ENCODE data around the gene PI4KB.
"Not testable (repeated sequence)": the region's sequence is repeated elsewhere in the genome, so short reads cannot be mapped to it uniquely, and the experiment has no call there.

The PI4KB gene

GRCh38 chr1:151286619-151287340 lies 40.4 kb downstream of the PI4KB start:
- no peak for DNase-seq (ENCODE audit: low spot score in 2 of 2)
- H3K36me3 ChIP-seq (replicated peaks): peaks cover 60% of the 10 kb centered on the region
- no peaks in the 10 kb centered on the region for H3K9me3 ChIP-seq
- in situ Hi-C loops (cut with MboI; ENCODE audit: low sequenced_read_pairs): no loop called here
- H3K4me3 ChIP-seq: no peak overlapping the region
- peaks cover 4% of the 10 kb centered on the region; the same call in 1 of the 2 replicates for H3K4me1 ChIP-seq
- no peaks in the 10 kb centered on the region for H3K27me3 ChIP-seq (ENCODE audit: low read depth)

DNA sequence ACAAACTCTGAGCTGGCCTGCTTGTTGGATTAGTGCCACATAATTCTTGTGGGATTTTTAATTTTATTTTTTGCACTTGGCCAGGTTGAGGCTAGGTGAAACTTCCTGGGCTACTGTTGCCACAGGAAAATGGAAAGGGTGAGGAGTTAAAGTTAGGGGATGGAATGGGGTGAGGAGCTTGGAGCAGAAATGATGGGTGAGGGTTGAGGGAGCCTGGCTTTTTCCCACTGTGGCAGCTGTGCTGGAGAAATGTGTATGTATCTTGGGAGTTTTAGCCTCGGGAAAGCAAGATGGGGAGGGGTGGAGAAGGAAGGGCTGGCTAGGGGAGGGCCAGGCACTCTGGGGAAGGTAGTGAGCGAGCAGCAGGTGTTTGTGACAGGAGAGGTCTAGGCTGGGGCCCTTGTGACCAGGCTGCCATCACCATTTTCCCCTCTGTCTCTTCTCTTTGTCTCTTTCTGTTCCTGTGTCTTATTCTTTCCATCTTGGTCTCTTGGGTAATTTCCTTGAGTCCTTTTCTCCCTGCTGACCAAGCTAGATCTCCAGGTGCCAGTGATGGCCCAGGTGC lies 43.1 kb downstream of the PI4KB start:
- in situ Hi-C loops (cut with MboI; ENCODE audit: low sequenced_read_pairs): no loop called here
- H3K36me3 ChIP-seq (replicated peaks): peaks cover 38% of the 10 kb centered on the region
- H3K4me1 ChIP-seq: peaks cover 8% of the 10 kb centered on the region
- peak overlapping the region; percentile 93 for H3K4me3 ChIP-seq
- no peak for DNase-seq (ENCODE audit: low spot score in 2 of 2)
- H3K27me3 ChIP-seq (ENCODE audit: low read depth): no peaks in the 10 kb centered on the region
- H3K9me3 ChIP-seq: no peaks in the 10 kb centered on the region

DNA sequence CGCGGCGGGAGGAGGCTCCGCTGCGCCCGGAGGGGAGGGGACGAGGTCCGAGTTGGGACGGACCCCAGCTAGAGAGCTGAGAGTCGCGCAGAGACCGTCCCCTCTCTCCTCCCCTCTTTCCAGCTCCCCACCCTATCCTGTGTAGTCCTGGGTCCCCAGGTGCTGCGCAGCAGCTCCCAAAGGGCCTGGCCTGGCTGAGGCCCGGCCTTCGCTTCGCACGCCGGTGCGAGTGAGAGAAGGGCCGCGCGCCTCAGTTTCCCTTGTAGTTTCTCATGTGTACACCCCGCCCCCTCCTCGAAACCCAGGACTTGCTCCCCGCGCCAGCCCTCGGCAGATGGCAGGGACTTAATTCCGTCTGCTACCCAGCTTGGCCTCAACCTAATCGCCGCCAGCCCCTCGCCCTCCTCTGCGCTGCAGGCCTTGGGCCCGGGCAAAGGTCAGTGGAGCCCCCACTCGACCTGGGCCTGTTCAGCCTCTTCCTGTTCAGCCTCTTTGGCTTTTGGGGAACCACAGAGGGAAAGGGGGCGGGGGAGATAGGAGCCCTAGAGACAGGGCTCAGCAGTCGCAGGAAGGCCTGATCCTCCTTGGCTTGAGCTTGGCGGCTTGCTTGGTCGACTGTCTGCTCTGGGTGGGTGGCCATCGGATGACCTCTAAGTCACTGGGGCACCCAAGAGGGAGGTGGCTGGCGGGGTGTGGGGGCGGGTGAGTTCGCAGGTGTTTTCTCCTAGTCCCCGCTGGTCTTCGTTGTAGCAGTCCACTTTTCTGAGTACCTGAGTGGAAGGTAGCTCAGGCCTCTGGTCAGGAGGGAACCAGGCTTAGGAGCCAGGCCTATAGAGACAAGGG lies 44.1 kb downstream of the PI4KB start:
- in situ Hi-C loops (cut with MboI; ENCODE audit: low sequenced_read_pairs): no loop called here

GRCh38 chr1:151281969-151282882 lies 45.0 kb downstream of the PI4KB start, which contains the start of gene ZNF687:
Gene ZNF687, plus strand, starts transcription at chr1:151282299. Its CDS starts 3,993 bp downstream, at chr1:151286292.
- Histone ChIP-seq H3K4me3 (peak within 1 kb of the TSS; percentile 93), H3K4me1 (peaks cover 8% of the 10 kb centered on the region), H3K36me3 (replicated peaks) (peaks cover 19% of the 10 kb centered on the region), H3K9me3 (no peaks in the 10 kb centered on the region), H3K27me3 (ENCODE audit: low read depth) (no peaks in the 10 kb centered on the region)
- in situ Hi-C loops (cut with MboI; ENCODE audit: low sequenced_read_pairs): no loop called here
- DNase-seq (ENCODE audit: low spot score in 2 of 2): peak; percentile 99 to 100

More for the DNA sequence above, 44.1 kb downstream of the PI4KB start:
- no peaks in the 10 kb centered on the region for H3K27me3 ChIP-seq (ENCODE audit: low read depth)
- peak in 1 of 2 experiments; percentile 49 for DNase-seq (ENCODE audit: low spot score in 2 of 2)
- peak overlapping the region; percentile 93 for H3K4me3 ChIP-seq
- H3K36me3 ChIP-seq (replicated peaks): peaks cover 28% of the 10 kb centered on the region
- no peaks in the 10 kb centered on the region for H3K9me3 ChIP-seq
- peaks cover 8% of the 10 kb centered on the region for H3K4me1 ChIP-seq

DNA sequence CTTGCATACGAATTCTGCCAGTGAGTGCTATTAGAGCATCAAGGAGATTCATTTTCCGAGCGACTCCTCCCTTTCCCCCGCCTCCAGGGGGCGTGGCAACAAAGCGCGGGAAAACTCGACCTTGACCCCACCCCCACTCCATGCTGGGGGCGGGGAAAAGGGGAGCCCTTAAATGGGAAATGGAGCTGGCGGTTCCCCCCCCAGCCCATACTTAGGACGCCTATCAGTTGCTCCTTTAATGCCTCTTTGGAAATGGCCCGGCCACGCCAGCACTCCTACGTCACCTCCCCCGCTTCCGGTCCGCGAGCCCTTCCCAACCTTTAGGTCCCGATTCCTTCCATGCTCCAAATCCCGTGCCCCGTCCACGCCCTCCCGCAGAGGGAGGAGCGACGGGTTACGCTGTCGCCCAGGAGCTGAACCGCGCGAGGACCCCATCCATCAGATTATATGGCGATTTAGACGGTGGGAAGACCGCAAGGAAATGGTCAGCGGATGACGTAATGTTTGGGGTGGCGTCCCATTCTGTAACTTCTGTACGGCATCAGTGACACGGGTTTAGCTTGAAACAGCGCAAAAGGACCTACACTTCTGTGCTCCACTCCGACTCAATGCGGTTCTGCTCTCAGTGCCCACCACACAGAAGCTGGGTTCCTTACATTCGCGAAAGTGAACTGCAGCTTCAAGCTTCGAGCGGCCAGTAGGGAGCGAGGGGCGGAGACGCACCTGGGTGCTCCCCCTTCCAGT lies 45.8 kb downstream of the PI4KB start:
- in situ Hi-C loops (cut with MboI; ENCODE audit: low sequenced_read_pairs): no loop called here
- Histone ChIP-seq H3K27me3 (ENCODE audit: low read depth) (no peaks in the 10 kb centered on the region), H3K4me1 (peaks cover 8% of the 10 kb centered on the region), H3K9me3 (no peaks in the 10 kb centered on the region), H3K4me3 (peak overlapping the region; percentile 93), H3K36me3 (replicated peaks) (peaks cover 11% of the 10 kb centered on the region)
- peak; percentile 94 to 97 for DNase-seq (ENCODE audit: low spot score in 2 of 2)

- no peak for DNase-seq (ENCODE audit: low spot score in 2 of 2)
- no peak overlapping the region for H3K4me3 ChIP-seq
- H3K27me3 ChIP-seq (ENCODE audit: low read depth): no peaks in the 10 kb centered on the region
- in situ Hi-C loops (cut with MboI; ENCODE audit: low sequenced_read_pairs): no loop called here
- H3K4me1 ChIP-seq: peaks cover 4% of the 10 kb centered on the region
- H3K9me3 ChIP-seq: no peaks in the 10 kb centered on the region
- peaks cover 6% of the 10 kb centered on the region for H3K36me3 ChIP-seq (replicated peaks)
Observed at GRCh38 chr1:151277249-151277648, 50.0 kb downstream of the PI4KB start.

- H3K4me3 ChIP-seq; H3K4me1 ChIP-seq; DNase-seq (ENCODE audit: low spot score in 2 of 2); H3K36me3 ChIP-seq (replicated peaks); in situ Hi-C loops (cut with MboI; ENCODE audit: low sequenced_read_pairs); H3K27me3 ChIP-seq (ENCODE audit: low read depth); H3K9me3 ChIP-seq: not testable (repeated sequence)
Observed at GRCh38 chr1:151275341-151275740, 51.9 kb downstream of the PI4KB start.

GRCh38 chr1:151273924-151274466 lies 53.2 kb downstream of the PI4KB start:
- Histone ChIP-seq H3K4me1 (no peaks in the 10 kb centered on the region), H3K36me3 (replicated peaks) (peaks cover 10% of the 10 kb centered on the region), H3K9me3 (no peaks in the 10 kb centered on the region), H3K27me3 (ENCODE audit: low read depth) (no peaks in the 10 kb centered on the region), H3K4me3 (no peak overlapping the region)
- in situ Hi-C loops (cut with MboI; ENCODE audit: low sequenced_read_pairs): no loop called here
- no peak for DNase-seq (ENCODE audit: low spot score in 2 of 2)

- DNase-seq (ENCODE audit: low spot score in 2 of 2): no peak
- no peaks in the 10 kb centered on the region for H3K27me3 ChIP-seq (ENCODE audit: low read depth)
- H3K4me1 ChIP-seq: no peaks in the 10 kb centered on the region
- no peak overlapping the region for H3K4me3 ChIP-seq
- in situ Hi-C loops (cut with MboI; ENCODE audit: low sequenced_read_pairs): no loop called here
- no peaks in the 10 kb centered on the region for H3K9me3 ChIP-seq
- H3K36me3 ChIP-seq (replicated peaks): peaks cover 61% of the 10 kb centered on the region
Observed at GRCh38 chr1:151267760-151268159, 59.5 kb downstream of the PI4KB start.

GRCh38 chr1:151266821-151267220 lies 60.4 kb downstream of the PI4KB start:
- no peaks in the 10 kb centered on the region for H3K4me1 ChIP-seq
- H3K36me3 ChIP-seq (replicated peaks): peaks cover 67% of the 10 kb centered on the region

GRCh38 chr1:151266315-151266714 lies 60.9 kb downstream of the PI4KB start:
- Histone ChIP-seq H3K4me3 (no peak overlapping the region), H3K9me3 (no peaks in the 10 kb centered on the region), H3K4me1 (no peaks in the 10 kb centered on the region), H3K27me3 (ENCODE audit: low read depth) (no peaks in the 10 kb centered on the region), H3K36me3 (replicated peaks) (peaks cover 70% of the 10 kb centered on the region)
- DNase-seq (ENCODE audit: low spot score in 2 of 2): no peak
- in situ Hi-C loops (cut with MboI; ENCODE audit: low sequenced_read_pairs): no loop called here

More at GRCh38 chr1:151266821-151267220, 60.4 kb downstream of the PI4KB start:
- DNase-seq (ENCODE audit: low spot score in 2 of 2): no peak
- Histone ChIP-seq H3K9me3 (no peaks in the 10 kb centered on the region), H3K4me3 (no peak overlapping the region), H3K27me3 (ENCODE audit: low read depth) (no peaks in the 10 kb centered on the region)
- in situ Hi-C loops (cut with MboI; ENCODE audit: low sequenced_read_pairs): no loop called here

GRCh38 chr1:151265446-151266236 lies 61.6 kb downstream of the PI4KB start:
- Histone ChIP-seq H3K4me3 (no peak overlapping the region), H3K36me3 (replicated peaks) (peaks cover 70% of the 10 kb centered on the region), H3K27me3 (ENCODE audit: low read depth) (no peaks in the 10 kb centered on the region), H3K9me3 (no peaks in the 10 kb centered on the region), H3K4me1 (no peaks in the 10 kb centered on the region)
- in situ Hi-C loops (cut with MboI; ENCODE audit: low sequenced_read_pairs): no loop called here
- DNase-seq (ENCODE audit: low spot score in 2 of 2): no peak

Data from HAP-1 (cell line).